C4-2B (cell line): Measurements from ENCODE around the gene M1AP.

ENCODE experiments used
- H3K27ac ChIP-seq: fragments of 450-650 bp; 2 replicates; pipeline ENCODE4 v1.5.1; 2017
- ZFX ChIP-seq: fragments of 450-650 bp; IDR thresholded peaks from 2 replicates; pipeline ENCODE4 v1.6.1; 2017
- TF ChIP-seq, protein P1 (sequence below): fragments of 450-650 bp; conservative IDR thresholded peaks from 2 replicates; pipeline ENCODE4 v1.5.1; 2017; ENCODE audit warnings: mild to moderate bottlenecking

Gene M1AP, protein sequence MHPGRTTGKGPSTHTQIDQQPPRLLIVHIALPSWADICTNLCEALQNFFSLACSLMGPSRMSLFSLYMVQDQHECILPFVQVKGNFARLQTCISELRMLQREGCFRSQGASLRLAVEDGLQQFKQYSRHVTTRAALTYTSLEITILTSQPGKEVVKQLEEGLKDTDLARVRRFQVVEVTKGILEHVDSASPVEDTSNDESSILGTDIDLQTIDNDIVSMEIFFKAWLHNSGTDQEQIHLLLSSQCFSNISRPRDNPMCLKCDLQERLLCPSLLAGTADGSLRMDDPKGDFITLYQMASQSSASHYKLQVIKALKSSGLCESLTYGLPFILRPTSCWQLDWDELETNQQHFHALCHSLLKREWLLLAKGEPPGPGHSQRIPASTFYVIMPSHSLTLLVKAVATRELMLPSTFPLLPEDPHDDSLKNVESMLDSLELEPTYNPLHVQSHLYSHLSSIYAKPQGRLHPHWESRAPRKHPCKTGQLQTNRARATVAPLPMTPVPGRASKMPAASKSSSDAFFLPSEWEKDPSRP

GRCh38 chr2:74648009-74648443 lies at the start of gene M1AP:
Gene M1AP, minus strand, starts transcription at chr2:74648330. Its CDS starts 8,055 bp downstream, at chr2:74640275.
- TF ChIP-seq, protein P1, sequence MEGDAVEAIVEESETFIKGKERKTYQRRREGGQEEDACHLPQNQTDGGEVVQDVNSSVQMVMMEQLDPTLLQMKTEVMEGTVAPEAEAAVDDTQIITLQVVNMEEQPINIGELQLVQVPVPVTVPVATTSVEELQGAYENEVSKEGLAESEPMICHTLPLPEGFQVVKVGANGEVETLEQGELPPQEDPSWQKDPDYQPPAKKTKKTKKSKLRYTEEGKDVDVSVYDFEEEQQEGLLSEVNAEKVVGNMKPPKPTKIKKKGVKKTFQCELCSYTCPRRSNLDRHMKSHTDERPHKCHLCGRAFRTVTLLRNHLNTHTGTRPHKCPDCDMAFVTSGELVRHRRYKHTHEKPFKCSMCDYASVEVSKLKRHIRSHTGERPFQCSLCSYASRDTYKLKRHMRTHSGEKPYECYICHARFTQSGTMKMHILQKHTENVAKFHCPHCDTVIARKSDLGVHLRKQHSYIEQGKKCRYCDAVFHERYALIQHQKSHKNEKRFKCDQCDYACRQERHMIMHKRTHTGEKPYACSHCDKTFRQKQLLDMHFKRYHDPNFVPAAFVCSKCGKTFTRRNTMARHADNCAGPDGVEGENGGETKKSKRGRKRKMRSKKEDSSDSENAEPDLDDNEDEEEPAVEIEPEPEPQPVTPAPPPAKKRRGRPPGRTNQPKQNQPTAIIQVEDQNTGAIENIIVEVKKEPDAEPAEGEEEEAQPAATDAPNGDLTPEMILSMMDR = no peak
- TF ChIP-seq ZFX = no peak
- no peak within 1 kb of the TSS for H3K27ac ChIP-seq

DNA sequence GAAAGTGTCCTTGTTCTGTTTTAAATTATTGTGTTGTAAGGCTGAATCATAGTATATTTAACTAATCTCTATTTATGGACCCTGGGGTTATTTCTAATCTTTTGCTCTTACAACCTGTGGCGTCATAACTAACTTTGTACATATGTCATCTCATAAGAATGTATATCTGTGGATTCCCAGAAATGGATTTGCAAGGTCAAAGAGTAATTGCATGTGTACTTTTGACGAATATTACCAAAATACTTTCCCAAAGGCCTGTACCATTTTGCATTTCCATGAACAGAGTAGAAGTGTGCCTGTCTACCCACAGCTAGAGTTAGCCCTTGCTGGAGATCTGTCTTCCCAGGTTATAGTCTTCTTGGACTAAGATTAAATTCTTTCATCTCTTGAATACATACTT lies 48.7 kb upstream of the M1AP start:
- H3K27ac ChIP-seq = no peak overlapping the region
- TF ChIP-seq, protein P1 = no peak
- TF ChIP-seq ZFX = no peak

DNA sequence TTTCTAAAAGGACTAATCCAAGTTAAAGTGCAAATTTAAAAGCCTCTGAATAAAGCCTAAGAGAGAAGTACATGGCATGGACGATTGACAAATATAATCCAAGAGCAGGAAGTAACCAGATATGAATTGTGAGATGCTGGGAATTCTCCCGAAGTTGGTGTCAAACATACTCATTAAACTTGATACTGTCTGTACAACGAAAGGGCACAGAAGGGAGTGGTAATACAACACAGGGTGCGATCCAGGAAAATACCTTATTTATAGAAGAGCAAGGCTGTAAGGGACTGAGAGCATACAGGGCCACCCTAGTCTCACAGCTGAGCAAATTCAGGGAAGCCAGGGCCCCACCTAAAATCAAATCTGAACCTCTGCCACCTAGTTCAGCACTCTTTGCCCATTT lies 47.5 kb upstream of the M1AP start:
- no peak overlapping the region for H3K27ac ChIP-seq
- no peak for TF ChIP-seq ZFX
- TF ChIP-seq, protein P1 = no peak

DNA sequence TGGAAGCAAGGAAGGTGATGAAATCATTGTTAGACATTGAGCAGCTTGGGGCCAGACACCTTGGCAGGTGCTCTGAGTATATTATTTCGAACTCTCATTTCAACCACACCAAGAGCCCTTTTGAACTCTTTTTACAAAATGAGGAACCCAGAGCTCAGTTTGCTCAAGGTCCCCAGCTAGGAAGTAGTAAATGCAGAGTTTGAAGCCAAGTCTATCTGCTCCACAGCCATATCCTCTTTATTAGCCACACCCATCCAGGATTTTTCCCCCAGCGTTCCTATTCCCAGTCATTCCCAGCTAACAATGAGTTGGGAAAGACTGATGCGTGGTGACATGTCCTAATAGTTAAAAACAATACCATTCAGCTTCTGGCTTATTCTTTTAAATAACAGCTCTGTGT lies 46.2 kb upstream of the M1AP start:
- H3K27ac ChIP-seq = no peak overlapping the region
- TF ChIP-seq, protein P1 = no peak
- TF ChIP-seq ZFX = no peak

- no peak for TF ChIP-seq ZFX
- TF ChIP-seq, protein P1 = no peak
- H3K27ac ChIP-seq = no peak overlapping the region
These were observed 45.5 kb upstream of the M1AP start for GRCh38 chr2:74693668-74694067.

- TF ChIP-seq ZFX = no peak
- TF ChIP-seq, protein P1 = no peak
These were observed 45.1 kb upstream of the M1AP start for GRCh38 chr2:74693213-74693612.

DNA sequence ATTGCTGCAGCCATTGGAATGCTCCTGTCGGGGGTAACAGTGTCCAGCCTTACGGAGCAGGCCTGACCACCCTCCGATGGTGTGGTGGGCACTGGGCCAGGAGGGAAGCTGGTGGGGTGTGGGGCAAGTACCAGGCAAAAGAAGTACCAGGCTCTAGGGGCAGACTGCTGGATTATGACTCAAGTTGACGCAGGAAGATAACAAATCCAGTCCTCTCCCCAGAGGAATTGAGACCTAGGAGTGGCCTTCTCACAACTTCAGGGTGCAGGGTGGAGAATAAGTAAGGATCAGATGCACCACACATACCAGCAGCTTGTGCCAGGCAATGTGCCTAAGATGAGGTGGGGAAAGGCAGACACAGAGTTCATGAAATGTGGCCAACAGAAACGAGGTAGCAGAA lies 43.8 kb upstream of the M1AP start:
- TF ChIP-seq, protein P1 = no peak
- no peak for TF ChIP-seq ZFX
- H3K27ac ChIP-seq = peak overlapping the region; percentile 21; the same call in 1 of the 2 replicates

More at GRCh38 chr2:74693213-74693612, 45.1 kb upstream of the M1AP start:
- H3K27ac ChIP-seq = no peak overlapping the region
